Measurements from ENCODE around the gene MAP4K4.

Gene MAP4K4

GRCh38 chr2:101794141-101794540 lies 96.6 kb downstream of the MAP4K4 start:
- no peak for FAIRE-seq

DNA sequence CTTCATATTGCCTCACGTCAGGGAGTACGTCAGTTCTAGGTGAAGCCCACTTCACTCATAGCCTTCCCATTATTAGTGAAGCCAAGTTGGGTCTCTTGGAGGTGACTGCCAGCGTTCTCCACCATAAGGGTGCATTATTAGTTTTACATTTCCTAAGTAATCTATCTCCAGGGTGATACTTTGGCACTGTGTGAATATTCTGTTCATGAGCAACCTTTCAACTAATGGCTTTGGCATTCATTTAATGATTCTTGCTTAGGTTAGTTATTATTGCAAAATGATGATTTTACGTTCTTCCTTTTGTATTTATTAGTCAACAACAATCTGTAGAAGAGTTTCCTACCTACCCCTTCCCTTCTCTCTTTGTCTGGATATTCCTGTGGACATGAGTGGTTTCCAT lies 97.5 kb downstream of the MAP4K4 start:
- FAIRE-seq, result no peak

DNA sequence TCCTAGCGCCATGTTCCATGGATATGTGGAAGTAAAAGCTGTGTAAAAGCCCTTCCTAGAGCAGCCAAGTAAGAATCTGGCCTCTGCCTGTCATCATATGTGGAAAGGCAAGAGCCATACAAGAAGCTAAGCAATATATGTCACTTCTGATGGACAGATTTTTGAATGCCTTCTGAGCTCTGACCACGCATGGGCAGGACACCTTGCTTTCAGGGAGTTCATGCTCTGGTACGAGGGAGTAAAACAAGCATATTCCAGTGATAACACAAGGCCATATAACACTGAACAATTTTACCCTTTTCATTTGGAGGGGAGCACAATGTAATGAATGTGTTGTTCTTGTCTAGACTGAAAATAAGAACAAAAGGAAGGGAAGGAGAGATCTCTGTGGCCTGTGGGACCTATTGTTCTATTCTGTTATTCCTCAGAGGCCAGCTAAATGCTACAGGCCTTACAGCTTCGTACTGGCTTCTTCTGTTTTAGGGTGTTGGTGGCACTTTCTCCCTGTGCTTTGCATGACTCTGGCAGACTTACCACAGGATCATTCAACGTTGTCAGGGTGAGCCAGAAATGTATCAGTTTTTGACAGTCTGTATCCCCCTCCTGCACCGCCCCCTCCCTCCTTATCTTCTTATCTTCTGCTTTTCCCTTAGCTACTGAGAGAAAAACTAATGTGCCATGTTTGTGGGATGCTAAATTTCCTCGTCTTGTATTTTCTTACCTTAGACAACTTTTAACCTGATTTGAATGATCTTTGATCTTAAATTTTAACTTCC lies 99.5 kb downstream of the MAP4K4 start:
- FAIRE-seq, result no peak

DNA sequence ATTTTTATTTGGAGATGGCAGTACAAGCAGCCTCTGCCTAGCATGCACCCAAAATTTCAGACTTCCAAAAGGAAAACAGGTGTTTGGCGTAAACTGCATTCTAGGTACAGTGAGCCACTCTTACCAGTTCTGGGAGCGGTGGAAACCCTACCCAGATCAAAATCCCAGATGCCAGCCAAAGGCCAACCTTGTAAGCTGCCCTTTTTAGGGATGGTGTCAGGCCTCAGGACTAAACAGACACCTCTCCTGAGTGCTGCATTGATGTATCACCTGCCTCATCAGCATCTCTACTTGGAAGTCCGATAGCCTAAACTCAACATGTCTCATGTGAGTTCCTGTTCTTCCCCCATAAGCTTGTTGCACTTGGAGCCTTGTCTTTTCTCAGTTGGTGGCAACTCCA lies 104.0 kb downstream of the MAP4K4 start:
- FAIRE-seq, result no peak

DNA sequence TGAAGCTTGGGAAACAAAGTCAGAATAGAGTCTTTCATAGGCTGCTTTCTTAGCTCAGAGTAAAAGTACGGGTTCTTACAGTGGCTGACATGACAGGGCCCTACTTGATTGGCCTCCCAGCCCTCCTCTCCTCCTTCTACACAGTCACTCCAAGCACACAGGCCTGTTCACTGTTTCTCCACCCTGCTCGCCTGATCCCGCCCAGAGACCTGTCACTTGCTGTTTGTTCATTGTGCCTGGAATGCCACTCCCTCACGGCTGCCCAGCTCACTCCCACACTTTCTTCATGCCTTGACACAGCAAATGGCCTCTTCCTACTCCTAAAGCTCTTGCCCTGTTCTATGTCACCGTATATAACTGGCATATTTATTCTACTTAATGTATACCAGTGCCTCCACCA lies 104.8 kb downstream of the MAP4K4 start:
- FAIRE-seq, result no peak

DNA sequence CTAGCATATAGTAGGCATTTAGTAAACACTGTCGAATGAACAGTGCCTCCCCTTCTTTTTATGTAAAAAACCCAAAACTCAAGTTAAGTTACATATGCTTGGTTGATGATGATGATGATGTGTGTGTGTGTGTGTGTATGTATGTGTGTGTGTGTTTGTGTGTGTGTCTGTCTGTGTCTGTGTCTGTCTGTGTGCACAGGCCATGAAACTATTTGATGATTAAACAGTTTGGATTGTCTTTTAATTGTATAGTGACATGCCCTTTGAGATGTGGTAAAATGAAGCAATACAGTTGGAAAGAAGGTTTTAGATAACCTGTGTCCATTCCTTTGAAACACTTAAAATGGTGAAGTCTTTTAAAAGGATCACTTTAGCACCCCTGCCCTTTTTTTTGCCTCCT lies 105.6 kb downstream of the MAP4K4 start:
- FAIRE-seq, result no peak

GRCh38 chr2:101803945-101804696 lies 106.6 kb downstream of the MAP4K4 start:
- no peak for FAIRE-seq

DNA sequence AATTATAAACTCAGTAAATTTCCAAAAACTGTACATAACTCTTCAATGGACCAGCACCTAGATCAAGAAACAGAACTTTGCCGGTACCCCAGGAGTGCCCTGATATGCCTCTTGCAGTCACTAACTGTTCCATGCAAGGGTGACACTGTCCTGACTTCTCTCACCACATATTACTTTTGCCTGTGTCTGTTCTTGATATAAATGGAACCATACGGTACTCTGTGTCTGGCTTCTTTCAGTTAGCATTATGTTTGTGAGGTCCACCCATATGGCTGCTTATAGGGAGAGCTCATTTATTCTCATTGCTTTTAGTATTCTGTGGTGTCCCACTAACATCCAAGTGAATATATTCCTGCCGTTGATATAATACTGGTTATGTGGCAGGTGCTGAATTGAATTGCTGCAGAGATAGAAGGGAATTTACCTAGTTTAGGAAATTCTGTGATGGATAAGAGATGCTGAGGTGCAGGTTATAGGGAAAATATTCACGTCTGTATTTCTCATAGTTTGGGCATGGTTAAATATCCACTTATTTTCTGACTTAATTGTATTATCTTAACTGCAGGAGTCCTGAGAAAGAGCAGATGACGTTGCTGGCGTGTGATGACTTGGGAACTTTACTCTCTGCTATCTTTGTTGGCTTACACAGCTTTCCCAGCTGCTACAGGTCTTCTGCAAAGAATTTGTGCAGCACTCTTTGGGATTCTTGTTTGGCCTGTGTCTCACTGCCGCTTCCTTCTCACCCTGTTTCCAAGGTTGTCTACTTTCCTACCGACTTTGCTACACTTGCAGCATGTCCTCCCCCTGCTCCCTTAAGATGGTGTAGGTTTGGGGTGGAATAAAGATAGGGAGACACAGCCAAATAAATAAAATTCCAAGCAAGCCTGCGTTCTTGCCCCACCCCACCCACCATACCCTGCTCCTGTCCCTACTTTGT lies 107.9 kb downstream of the MAP4K4 start:
- no peak for FAIRE-seq

DNA sequence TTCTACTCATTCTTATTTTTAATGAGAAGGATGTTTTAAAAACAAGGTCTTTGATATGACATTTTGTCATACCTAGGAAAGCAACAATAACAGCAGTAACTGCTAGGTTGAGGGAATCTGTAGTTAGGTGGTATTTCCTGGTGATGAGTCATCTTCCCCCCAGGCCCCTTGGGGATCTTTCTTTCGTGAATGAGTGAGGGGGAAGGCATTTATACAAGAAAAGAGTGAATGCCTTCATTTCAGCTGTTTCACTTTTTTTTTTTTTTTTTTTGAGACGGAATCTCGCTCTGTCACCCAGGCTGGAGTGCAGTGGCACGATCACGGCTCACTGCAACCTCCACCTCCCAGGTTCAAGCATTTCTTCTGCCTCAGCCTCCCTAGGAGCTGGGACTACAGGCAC lies 108.6 kb downstream of the MAP4K4 start:
- no peak for FAIRE-seq

DNA sequence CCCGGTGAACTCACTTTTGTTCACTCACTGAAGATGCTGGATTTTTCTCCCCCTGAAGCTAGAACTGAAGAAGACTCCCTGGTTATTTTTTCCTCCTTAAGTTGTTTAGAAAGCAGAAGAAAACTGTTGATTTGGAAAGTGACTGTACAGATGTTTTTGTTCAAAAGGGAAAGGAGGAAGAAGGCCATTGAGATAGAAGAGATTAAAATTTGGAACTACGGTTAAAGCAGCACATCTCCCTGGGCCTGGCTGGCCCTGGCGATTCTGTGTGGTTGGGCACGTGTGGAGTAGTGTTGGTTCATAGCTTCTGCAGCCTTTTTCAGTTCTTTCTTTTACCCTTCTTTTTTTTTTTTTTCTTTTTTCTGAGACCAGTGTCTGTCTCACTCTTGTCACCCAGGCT lies 109.2 kb downstream of the MAP4K4 start:
- no peak for FAIRE-seq

DNA sequence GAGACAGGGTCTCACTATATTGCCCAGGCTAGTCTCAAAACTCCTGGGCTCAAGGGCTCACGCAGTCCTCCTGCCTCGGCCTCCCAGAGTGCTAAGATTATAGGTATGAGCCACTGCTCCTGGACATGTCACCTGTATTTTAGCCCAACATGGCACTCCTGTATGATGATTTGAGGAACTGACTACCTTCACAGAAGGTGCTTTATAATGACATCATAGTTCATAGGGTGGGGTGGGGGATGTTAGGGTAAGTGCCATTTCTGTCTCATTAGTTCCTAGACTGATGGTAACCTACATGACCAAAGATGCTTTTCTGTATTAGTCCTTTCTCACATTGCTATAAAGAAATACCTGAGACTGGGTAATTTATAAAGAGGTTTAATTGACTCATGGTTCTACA lies 109.7 kb downstream of the MAP4K4 start:
- no peak for FAIRE-seq

DNA sequence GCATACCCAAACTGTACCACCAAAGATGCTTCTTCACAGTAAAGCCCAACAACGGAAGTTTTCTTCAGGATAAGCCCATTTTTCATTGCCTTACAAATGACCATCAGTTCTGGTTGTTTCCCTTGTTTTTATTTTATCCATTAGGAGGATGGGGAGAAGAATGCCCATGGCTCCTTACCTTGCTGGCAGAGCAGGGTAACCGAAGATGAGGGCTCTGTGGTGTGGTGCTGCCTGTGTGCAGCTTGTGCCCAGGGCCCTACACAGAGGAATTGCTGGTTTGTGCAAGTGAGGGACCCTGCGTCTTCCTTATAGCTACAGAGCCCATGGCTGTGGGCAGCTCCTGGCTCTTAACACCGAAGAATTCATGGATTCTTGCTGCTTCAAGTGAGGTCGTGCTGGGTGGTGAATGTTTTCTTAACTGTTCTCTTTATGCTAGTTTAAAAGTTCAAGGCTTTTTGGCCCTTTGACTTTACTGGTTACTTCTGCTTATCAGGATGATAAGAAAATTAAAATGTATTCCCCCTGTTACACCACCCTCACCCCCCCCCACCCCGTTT lies 110.6 kb downstream of the MAP4K4 start:
- no peak for FAIRE-seq

- FAIRE-seq, result no peak
These were observed 112.2 kb downstream of the MAP4K4 start for GRCh38 chr2:101809698-101810097.

DNA sequence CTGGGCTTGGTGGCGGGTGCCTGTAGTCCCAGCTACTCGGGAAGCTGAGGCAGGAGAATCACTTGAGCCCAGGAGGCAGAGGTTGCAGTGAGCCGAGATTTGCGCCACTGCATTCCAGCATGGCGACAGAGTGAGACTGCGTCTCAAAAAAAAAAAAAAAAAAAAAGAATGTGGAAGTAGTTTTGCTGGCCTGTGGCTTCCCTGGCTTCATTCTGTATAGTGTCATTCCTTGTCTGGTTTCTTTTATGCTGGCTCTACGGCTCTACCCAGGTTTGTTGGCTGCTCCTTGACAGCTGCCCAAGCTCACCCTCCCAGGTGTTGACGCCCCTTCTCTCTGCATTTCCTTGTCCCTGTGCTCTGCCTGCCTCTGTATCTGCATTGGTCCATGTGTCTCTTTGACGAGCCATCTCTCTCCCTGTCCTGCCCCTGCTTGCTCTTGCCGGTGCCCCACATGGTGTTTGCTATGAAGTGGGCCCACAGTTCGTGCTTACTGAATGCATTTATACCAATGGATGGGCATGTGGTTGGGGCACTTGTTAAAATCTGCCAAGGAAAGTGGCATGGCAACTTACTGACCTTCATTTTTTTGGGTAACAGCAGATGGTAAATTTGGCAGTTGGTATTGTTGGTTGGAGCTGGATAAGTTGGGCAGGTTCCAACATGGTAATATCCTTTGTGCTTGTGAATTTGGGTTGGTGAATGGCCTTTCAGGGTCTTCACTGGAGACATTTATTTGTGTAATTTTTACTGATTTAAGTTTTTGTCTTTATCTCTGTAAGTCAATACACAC lies 113.9 kb downstream of the MAP4K4 start:
- no peak for FAIRE-seq

DNA sequence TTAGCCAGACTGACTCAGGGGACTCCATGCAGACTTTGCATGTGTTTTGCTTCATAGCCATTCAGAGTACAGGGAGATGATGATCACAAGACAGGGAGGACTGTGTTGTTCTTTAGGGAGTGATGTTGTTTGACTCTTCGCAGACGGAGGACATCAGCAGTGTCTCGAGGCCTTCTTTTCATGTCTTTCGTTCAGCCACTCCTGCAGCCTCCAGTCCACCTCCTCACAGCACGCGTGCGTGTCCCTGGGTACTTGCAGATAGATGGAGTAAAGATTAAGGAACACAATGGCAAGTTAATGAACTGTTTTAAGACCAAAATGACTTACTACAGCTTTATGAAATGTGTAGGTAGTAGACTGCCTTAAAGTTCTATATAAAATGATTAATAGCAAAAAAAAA lies 114.7 kb downstream of the MAP4K4 start:
- FAIRE-seq, result no peak

DNA sequence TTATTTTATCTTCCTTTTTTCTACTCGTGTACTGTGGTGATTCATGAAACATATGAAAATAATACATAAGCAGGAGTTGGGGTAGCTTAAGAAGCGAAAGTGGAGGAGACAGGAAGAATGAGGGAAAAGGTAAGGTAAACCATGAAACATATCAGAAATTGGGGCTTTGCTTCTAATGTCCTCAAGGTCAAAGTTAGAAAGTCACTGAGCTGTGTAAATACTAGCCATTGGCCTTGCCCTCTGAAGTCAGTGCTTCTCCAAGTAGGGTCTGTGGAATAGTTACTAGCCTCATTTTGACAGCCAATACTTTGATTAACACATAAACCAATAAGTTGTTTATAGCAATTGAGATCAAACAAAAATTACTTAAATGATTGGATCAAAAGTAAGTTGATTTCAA lies 117.2 kb downstream of the MAP4K4 start:
- no peak for FAIRE-seq

- no peak for FAIRE-seq
These were observed 117.6 kb downstream of the MAP4K4 start for GRCh38 chr2:101815154-101815553.

- no peak for FAIRE-seq
These were observed 118.4 kb downstream of the MAP4K4 start for GRCh38 chr2:101815739-101816391.

GRCh38 chr2:101816598-101816997 lies 119.1 kb downstream of the MAP4K4 start:
- no peak for FAIRE-seq

DNA sequence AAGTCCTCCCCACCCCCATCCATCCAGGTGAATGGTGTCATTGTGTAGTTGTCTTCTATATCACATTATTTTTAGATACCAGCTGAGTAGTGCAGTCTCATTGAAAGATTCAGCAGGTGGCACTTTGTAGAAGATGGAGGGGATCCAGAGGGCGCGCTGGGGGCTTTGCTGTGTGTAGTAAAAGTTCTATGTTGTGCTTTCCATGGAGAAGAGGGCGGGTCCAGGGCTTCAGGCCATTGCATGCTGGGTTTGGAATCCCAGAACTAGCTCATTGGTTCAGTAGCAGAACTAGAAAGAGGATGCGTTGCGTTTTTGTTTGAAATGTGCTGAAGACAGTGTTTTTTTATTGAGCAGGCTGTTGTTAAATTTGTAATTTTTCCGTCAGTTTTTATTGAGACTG lies 120.0 kb downstream of the MAP4K4 start:
- no peak for FAIRE-seq

Data from G401.6 (cell line).